ENCODE results near the gene KLRC2. TPM values are rescaled to one million over a fixed set of nuclear protein-coding genes. Genes with fewer than 3 reads are reported as not detected.
"Not testable (repeated sequence)": the region's sequence is repeated elsewhere in the genome, so short reads cannot be mapped to it uniquely, and the experiment has no call there.

The KLRC2 gene
- under 1 TPM; 0.24 to 0.75 TPM for polyA plus RNA-seq

- H3K27me3 ChIP-seq (ENCODE audit: control insufficient read depth in 1 of 2, insufficient read depth in 2 of 2, low read length in 2 of 2); H3K4me3 ChIP-seq (ENCODE audit: low read depth in 1 of 2, low read length in 2 of 2); H3K9me3 ChIP-seq (ENCODE audit: control insufficient read depth in 2 of 2, insufficient read depth in 1 of 2, low read depth in 1 of 2, low read length in 1 of 2); H3K4me1 ChIP-seq (ENCODE audit: control insufficient read depth in 2 of 2, insufficient read depth in 2 of 2, low read length in 1 of 2); H3K27ac ChIP-seq (ENCODE audit: low read depth in 2 of 2, low read length in 1 of 2); H3K36me3 ChIP-seq (ENCODE audit: control insufficient read depth in 2 of 2, insufficient read depth in 2 of 2, low read length in 1 of 2): not testable (repeated sequence)
- 24 to 31% methylated on average over 3 of the region's 3 CpGs for WGBS, 2 donors
These were observed at the start of gene KLRC2 for GRCh38 chr12:10435816-10436215. Gene KLRC2 (minus strand): TSS chr12:10436010. CDS start chr12:10435986, 24 bp downstream.

GRCh38 chr12:10481901-10482300 is 46.1 kb upstream of the KLRC2 start:
- not testable (repeated sequence) for H3K4me3 ChIP-seq (ENCODE audit: low read depth in 1 of 2, low read length in 2 of 2); H3K27me3 ChIP-seq (ENCODE audit: control insufficient read depth in 1 of 2, insufficient read depth in 2 of 2, low read length in 2 of 2); H3K27ac ChIP-seq (ENCODE audit: low read depth in 2 of 2, low read length in 1 of 2); H3K36me3 ChIP-seq (ENCODE audit: control insufficient read depth in 2 of 2, insufficient read depth in 2 of 2, low read length in 1 of 2); H3K9me3 ChIP-seq (ENCODE audit: control insufficient read depth in 2 of 2, insufficient read depth in 1 of 2, low read depth in 1 of 2, low read length in 1 of 2); H3K4me1 ChIP-seq (ENCODE audit: control insufficient read depth in 2 of 2, insufficient read depth in 2 of 2, low read length in 1 of 2)
- WGBS, 2 donors: 36 to 42% methylated on average over 2 of the region's 2 CpGs

- not testable (repeated sequence) for H3K4me1 ChIP-seq (ENCODE audit: control insufficient read depth in 2 of 2, insufficient read depth in 2 of 2, low read length in 1 of 2); H3K27ac ChIP-seq (ENCODE audit: low read depth in 2 of 2, low read length in 1 of 2); H3K4me3 ChIP-seq (ENCODE audit: low read depth in 1 of 2, low read length in 2 of 2); H3K27me3 ChIP-seq (ENCODE audit: control insufficient read depth in 1 of 2, insufficient read depth in 2 of 2, low read length in 2 of 2); H3K9me3 ChIP-seq (ENCODE audit: control insufficient read depth in 2 of 2, insufficient read depth in 1 of 2, low read depth in 1 of 2, low read length in 1 of 2); H3K36me3 ChIP-seq (ENCODE audit: control insufficient read depth in 2 of 2, insufficient read depth in 2 of 2, low read length in 1 of 2)
- WGBS, 2 donors: 92 to 94% methylated on average over 5 of the region's 5 CpGs
These were observed 37.0 kb upstream of the KLRC2 start for GRCh38 chr12:10472808-10473207.

- Histone ChIP-seq H3K4me3 (ENCODE audit: low read depth in 1 of 2, low read length in 2 of 2) (no peak overlapping the region), H3K36me3 (ENCODE audit: control insufficient read depth in 2 of 2, insufficient read depth in 2 of 2, low read length in 1 of 2) (no peaks in the 10 kb centered on the region), H3K27ac (ENCODE audit: low read depth in 2 of 2, low read length in 1 of 2) (no peak overlapping the region), H3K9me3 (ENCODE audit: control insufficient read depth in 2 of 2, insufficient read depth in 1 of 2, low read depth in 1 of 2, low read length in 1 of 2) (no peaks in the 10 kb centered on the region), H3K4me1 (ENCODE audit: control insufficient read depth in 2 of 2, insufficient read depth in 2 of 2, low read length in 1 of 2) (no peaks in the 10 kb centered on the region), H3K27me3 (ENCODE audit: control insufficient read depth in 1 of 2, insufficient read depth in 2 of 2, low read length in 2 of 2) (no peaks in the 10 kb centered on the region)
- WGBS, 2 donors: 85 to 86% methylated on average over 1 of the region's 1 CpG
These were observed 33.9 kb upstream of the KLRC2 start for GRCh38 chr12:10469701-10470100.

DNA sequence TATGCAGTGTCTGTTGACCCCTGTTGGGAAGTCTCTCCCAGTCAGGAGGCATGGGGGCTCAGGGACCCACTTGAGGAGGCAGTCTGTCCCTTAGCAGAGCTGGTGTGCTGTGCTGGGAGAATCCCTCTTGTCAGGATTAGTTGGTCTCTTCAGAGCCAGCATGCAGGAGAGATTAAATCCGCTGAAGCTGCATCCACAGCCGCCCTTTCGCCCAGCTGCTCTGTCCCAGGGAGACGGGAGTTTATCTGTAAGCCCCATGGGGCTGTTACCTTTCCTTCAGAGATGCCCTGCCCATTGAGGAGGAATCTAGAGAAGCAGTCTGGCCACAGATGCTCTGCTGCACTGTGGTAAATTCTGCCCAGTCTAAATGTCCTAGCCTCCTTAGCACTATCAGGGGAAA is 30.5 kb upstream of the KLRC2 start:
- 69 to 88% methylated on average over 4 of the region's 4 CpGs for WGBS, 2 donors
- H3K36me3 ChIP-seq (ENCODE audit: control insufficient read depth in 2 of 2, insufficient read depth in 2 of 2, low read length in 1 of 2): no peaks in the 10 kb centered on the region

DNA sequence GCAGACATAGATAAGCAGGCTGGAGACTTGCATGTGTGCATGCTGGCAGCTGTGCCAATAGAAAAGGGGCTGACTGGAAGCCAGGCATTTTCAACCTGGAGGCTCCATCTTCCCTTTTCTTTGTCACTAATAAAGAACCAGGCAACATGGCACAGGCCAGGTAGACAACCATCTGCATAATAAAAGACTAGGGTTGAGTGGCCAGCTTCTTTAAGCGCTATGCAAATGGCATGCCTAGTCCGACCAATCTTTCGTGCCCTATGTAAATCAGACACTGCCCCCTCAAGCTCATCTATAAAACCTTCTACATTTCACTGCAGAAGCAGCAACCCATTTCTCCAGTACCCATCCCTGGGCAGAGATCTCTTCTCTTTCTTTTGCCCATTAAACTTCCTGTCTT is 21.9 kb upstream of the KLRC2 start:
- no peak overlapping the region for H3K4me3 ChIP-seq (ENCODE audit: low read depth in 1 of 2, low read length in 2 of 2)

More for the DNA sequence above, 30.5 kb upstream of the KLRC2 start:
- no peaks in the 10 kb centered on the region for H3K27me3 ChIP-seq (ENCODE audit: control insufficient read depth in 1 of 2, insufficient read depth in 2 of 2, low read length in 2 of 2)
- no peak overlapping the region for H3K27ac ChIP-seq (ENCODE audit: low read depth in 2 of 2, low read length in 1 of 2)
- no peak overlapping the region for H3K4me3 ChIP-seq (ENCODE audit: low read depth in 1 of 2, low read length in 2 of 2)
- H3K9me3 ChIP-seq (ENCODE audit: control insufficient read depth in 2 of 2, insufficient read depth in 1 of 2, low read depth in 1 of 2, low read length in 1 of 2): no peaks in the 10 kb centered on the region
- no peaks in the 10 kb centered on the region for H3K4me1 ChIP-seq (ENCODE audit: control insufficient read depth in 2 of 2, insufficient read depth in 2 of 2, low read length in 1 of 2)

GRCh38 chr12:10456856-10457255 is 21.0 kb upstream of the KLRC2 start:
- Histone ChIP-seq H3K27ac (ENCODE audit: low read depth in 2 of 2, low read length in 1 of 2) (no peak overlapping the region), H3K4me1 (ENCODE audit: control insufficient read depth in 2 of 2, insufficient read depth in 2 of 2, low read length in 1 of 2) (no peaks in the 10 kb centered on the region), H3K9me3 (ENCODE audit: control insufficient read depth in 2 of 2, insufficient read depth in 1 of 2, low read depth in 1 of 2, low read length in 1 of 2) (peaks cover 3 to 5% of the 10 kb centered on the region in 2 donors), H3K36me3 (ENCODE audit: control insufficient read depth in 2 of 2, insufficient read depth in 2 of 2, low read length in 1 of 2) (no peaks in the 10 kb centered on the region), H3K27me3 (ENCODE audit: control insufficient read depth in 1 of 2, insufficient read depth in 2 of 2, low read length in 2 of 2) (no peaks in the 10 kb centered on the region), H3K4me3 (ENCODE audit: low read depth in 1 of 2, low read length in 2 of 2) (no peak overlapping the region)
- WGBS, 2 donors: 87% methylated on average over 2 of the region's 2 CpGs

More for the DNA sequence above, 21.9 kb upstream of the KLRC2 start:
- H3K4me1 ChIP-seq (ENCODE audit: control insufficient read depth in 2 of 2, insufficient read depth in 2 of 2, low read length in 1 of 2): no peaks in the 10 kb centered on the region
- H3K27ac ChIP-seq (ENCODE audit: low read depth in 2 of 2, low read length in 1 of 2): no peak overlapping the region
- H3K9me3 ChIP-seq (ENCODE audit: control insufficient read depth in 2 of 2, insufficient read depth in 1 of 2, low read depth in 1 of 2, low read length in 1 of 2): peaks cover 3 to 5% of the 10 kb centered on the region in 2 donors
- WGBS, 2 donors: 94 to 98% methylated on average over 3 of the region's 3 CpGs
- no peaks in the 10 kb centered on the region for H3K36me3 ChIP-seq (ENCODE audit: control insufficient read depth in 2 of 2, insufficient read depth in 2 of 2, low read length in 1 of 2)
- H3K27me3 ChIP-seq (ENCODE audit: control insufficient read depth in 1 of 2, insufficient read depth in 2 of 2, low read length in 2 of 2): no peaks in the 10 kb centered on the region

DNA sequence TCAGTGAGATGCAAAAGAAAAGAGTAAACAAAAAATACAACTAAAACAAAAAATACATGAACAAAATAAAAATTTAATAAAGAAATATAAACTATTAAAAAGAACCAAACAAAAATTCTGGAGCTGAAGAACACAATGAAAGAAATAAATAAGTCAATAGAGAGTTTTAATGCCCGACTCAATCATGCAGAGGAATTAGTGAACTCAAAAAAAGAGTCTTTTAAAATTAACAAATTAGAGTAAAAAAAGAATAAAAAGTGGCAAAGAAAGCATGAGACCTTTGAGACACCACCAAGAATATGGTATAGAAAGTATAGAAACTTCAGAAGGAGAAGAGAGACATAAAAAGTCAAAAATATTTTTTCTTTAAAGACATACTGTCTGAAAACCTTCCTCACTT is 20.0 kb upstream of the KLRC2 start:
- WGBS, 2 donors: 86 to 91% methylated on average over 1 of the region's 1 CpG
- Histone ChIP-seq H3K27ac (ENCODE audit: low read depth in 2 of 2, low read length in 1 of 2) (no peak overlapping the region), H3K4me3 (ENCODE audit: low read depth in 1 of 2, low read length in 2 of 2) (no peak overlapping the region), H3K36me3 (ENCODE audit: control insufficient read depth in 2 of 2, insufficient read depth in 2 of 2, low read length in 1 of 2) (no peaks in the 10 kb centered on the region), H3K9me3 (ENCODE audit: control insufficient read depth in 2 of 2, insufficient read depth in 1 of 2, low read depth in 1 of 2, low read length in 1 of 2) (peaks cover 3 to 5% of the 10 kb centered on the region in 2 donors), H3K27me3 (ENCODE audit: control insufficient read depth in 1 of 2, insufficient read depth in 2 of 2, low read length in 2 of 2) (no peaks in the 10 kb centered on the region), H3K4me1 (ENCODE audit: control insufficient read depth in 2 of 2, insufficient read depth in 2 of 2, low read length in 1 of 2) (no peaks in the 10 kb centered on the region)

DNA sequence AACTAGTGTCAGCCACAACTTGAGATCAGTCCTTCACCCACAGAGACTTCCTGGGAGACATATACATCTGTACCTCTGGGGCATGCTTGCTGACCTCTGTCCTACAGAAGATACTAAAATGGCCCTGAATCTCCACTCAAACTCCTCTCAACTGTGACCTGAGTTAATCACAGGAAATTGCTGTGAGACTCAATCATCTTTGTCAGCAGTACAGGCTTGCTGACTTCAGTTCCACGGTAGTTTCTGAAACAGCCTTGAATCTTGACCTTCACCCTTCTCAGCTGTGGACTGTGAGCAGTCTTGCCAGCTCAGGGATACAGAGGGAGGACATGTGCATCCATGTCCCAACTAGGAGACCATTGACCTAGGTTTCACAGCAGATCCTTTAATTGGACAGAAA is 18.7 kb upstream of the KLRC2 start:
- Histone ChIP-seq H3K27me3 (ENCODE audit: control insufficient read depth in 1 of 2, insufficient read depth in 2 of 2, low read length in 2 of 2) (no peaks in the 10 kb centered on the region), H3K27ac (ENCODE audit: low read depth in 2 of 2, low read length in 1 of 2) (no peak overlapping the region), H3K4me1 (ENCODE audit: control insufficient read depth in 2 of 2, insufficient read depth in 2 of 2, low read length in 1 of 2) (no peaks in the 10 kb centered on the region), H3K36me3 (ENCODE audit: control insufficient read depth in 2 of 2, insufficient read depth in 2 of 2, low read length in 1 of 2) (no peaks in the 10 kb centered on the region), H3K4me3 (ENCODE audit: low read depth in 1 of 2, low read length in 2 of 2) (no peak overlapping the region), H3K9me3 (ENCODE audit: control insufficient read depth in 2 of 2, insufficient read depth in 1 of 2, low read depth in 1 of 2, low read length in 1 of 2) (peaks cover 3 to 5% of the 10 kb centered on the region in 2 donors)
- 52 to 68% methylated on average over 1 of the region's 1 CpG for WGBS, 2 donors

- Histone ChIP-seq H3K27me3 (ENCODE audit: control insufficient read depth in 1 of 2, insufficient read depth in 2 of 2, low read length in 2 of 2) (no peaks in the 10 kb centered on the region), H3K4me3 (ENCODE audit: low read depth in 1 of 2, low read length in 2 of 2) (no peak within 1 kb of the TSS), H3K36me3 (ENCODE audit: control insufficient read depth in 2 of 2, insufficient read depth in 2 of 2, low read length in 1 of 2) (no peaks in the 10 kb centered on the region), H3K27ac (ENCODE audit: low read depth in 2 of 2, low read length in 1 of 2) (no peak within 1 kb of the TSS), H3K4me1 (ENCODE audit: control insufficient read depth in 2 of 2, insufficient read depth in 2 of 2, low read length in 1 of 2) (no peaks in the 10 kb centered on the region), H3K9me3 (ENCODE audit: control insufficient read depth in 2 of 2, insufficient read depth in 1 of 2, low read depth in 1 of 2, low read length in 1 of 2) (peaks cover 3 to 5% of the 10 kb centered on the region in 2 donors)
- 41 to 50% methylated on average over 2 of the region's 2 CpGs for WGBS, 2 donors
These were observed 17.3 kb upstream of the KLRC2 start, which contains the start of gene KLRC1 for GRCh38 chr12:10453156-10453555. Gene KLRC1 (minus strand): TSS chr12:10453377. CDS start chr12:10451156, 2,221 bp downstream.

Data from esophagus (tissue), 2 donors.